ENCODE data around the gene C13orf46. TPM values are rescaled to one million over a fixed set of nuclear protein-coding genes. Genes with fewer than 3 reads are reported as not detected.
"Not testable (repeated sequence)": the region's sequence is repeated elsewhere in the genome, so short reads cannot be mapped to it uniquely, and the experiment has no call there.

C13orf46 gene
- polyA plus RNA-seq, 1 experiment: 0.35 TPM

GRCh38 chr13:113917096-113917495, 56.8 kb downstream of the C13orf46 start:
- POLR2A ChIA-PET: no interaction called here
- no peak for TF ChIP-seq CTCF (IDR thresholded peaks at IDR 0.05; ENCODE audit: low read depth, low read length)
- CTCF ChIA-PET: no interaction called here
- Histone ChIP-seq H3K27ac (ENCODE audit: low read depth, low read length) (no peak overlapping the region), H3K9me3 (ENCODE audit: control insufficient read depth, insufficient read depth, low read length) (peaks cover 61% of the 10 kb centered on the region), H3K4me3 (ENCODE audit: low read depth, low read length) (no peak overlapping the region), H3K27me3 (ENCODE audit: control insufficient read depth, insufficient read depth, low read length) (no peaks in the 10 kb centered on the region)
- no peak for DNase-seq (ENCODE audit: low read depth, low spot score)

GRCh38 chr13:113916330-113916815, 57.5 kb downstream of the C13orf46 start:
- no peak for DNase-seq (ENCODE audit: low read depth, low spot score)
- no peak overlapping the region for H3K4me3 ChIP-seq (ENCODE audit: low read depth, low read length)
- POLR2A ChIA-PET: no interaction called here
- H3K27ac ChIP-seq (ENCODE audit: low read depth, low read length): no peak overlapping the region
- no peak for TF ChIP-seq CTCF (IDR thresholded peaks at IDR 0.05; ENCODE audit: low read depth, low read length)
- CTCF ChIA-PET: no interaction called here
- no peaks in the 10 kb centered on the region for H3K27me3 ChIP-seq (ENCODE audit: control insufficient read depth, insufficient read depth, low read length)
- H3K9me3 ChIP-seq (ENCODE audit: control insufficient read depth, insufficient read depth, low read length): peaks cover 54% of the 10 kb centered on the region

- no peak overlapping the region for H3K4me3 ChIP-seq (ENCODE audit: low read depth, low read length)
- no peaks in the 10 kb centered on the region for H3K27me3 ChIP-seq (ENCODE audit: control insufficient read depth, insufficient read depth, low read length)
- H3K9me3 ChIP-seq (ENCODE audit: control insufficient read depth, insufficient read depth, low read length): peaks cover 50% of the 10 kb centered on the region
- ChIA-PET CTCF (no interaction called here), POLR2A (no interaction called here)
- no peak for TF ChIP-seq CTCF (IDR thresholded peaks at IDR 0.05; ENCODE audit: low read depth, low read length)
- no peak for DNase-seq (ENCODE audit: low read depth, low spot score)
- no peak overlapping the region for H3K27ac ChIP-seq (ENCODE audit: low read depth, low read length)
Observed at GRCh38 chr13:113915786-113916329, 58.0 kb downstream of the C13orf46 start.

- no peak overlapping the region for H3K27ac ChIP-seq (ENCODE audit: low read depth, low read length)
- no peak overlapping the region for H3K4me3 ChIP-seq (ENCODE audit: low read depth, low read length)
- DNase-seq (ENCODE audit: low read depth, low spot score): no peak
- TF ChIP-seq CTCF (IDR thresholded peaks at IDR 0.05; ENCODE audit: low read depth, low read length): no peak
- ChIA-PET CTCF (no interaction called here), POLR2A (no interaction called here)
- no peaks in the 10 kb centered on the region for H3K27me3 ChIP-seq (ENCODE audit: control insufficient read depth, insufficient read depth, low read length)
- peaks cover 46% of the 10 kb centered on the region for H3K9me3 ChIP-seq (ENCODE audit: control insufficient read depth, insufficient read depth, low read length)
Observed at GRCh38 chr13:113915012-113915763, 58.7 kb downstream of the C13orf46 start.

- no peak overlapping the region for H3K27ac ChIP-seq (ENCODE audit: low read depth, low read length)
- TF ChIP-seq CTCF (IDR thresholded peaks at IDR 0.05; ENCODE audit: low read depth, low read length): no peak
- H3K27me3 ChIP-seq (ENCODE audit: control insufficient read depth, insufficient read depth, low read length): no peaks in the 10 kb centered on the region
- ChIA-PET POLR2A (no interaction called here), CTCF (no interaction called here)
- no peak for DNase-seq (ENCODE audit: low read depth, low spot score)
- peaks cover 43% of the 10 kb centered on the region for H3K9me3 ChIP-seq (ENCODE audit: control insufficient read depth, insufficient read depth, low read length)
- H3K4me3 ChIP-seq (ENCODE audit: low read depth, low read length): no peak overlapping the region
Observed at GRCh38 chr13:113914333-113915011, 59.4 kb downstream of the C13orf46 start.

- CTCF ChIA-PET; H3K27ac ChIP-seq (ENCODE audit: low read depth, low read length); DNase-seq (ENCODE audit: low read depth, low spot score); H3K27me3 ChIP-seq (ENCODE audit: control insufficient read depth, insufficient read depth, low read length); H3K4me3 ChIP-seq (ENCODE audit: low read depth, low read length); POLR2A ChIA-PET: not testable (repeated sequence)
- H3K9me3 ChIP-seq (ENCODE audit: control insufficient read depth, insufficient read depth, low read length): peaks cover 38% of the 10 kb centered on the region
Observed at GRCh38 chr13:113913838-113914237, 60.0 kb downstream of the C13orf46 start.

- H3K27ac ChIP-seq (ENCODE audit: low read depth, low read length); H3K4me3 ChIP-seq (ENCODE audit: low read depth, low read length); POLR2A ChIA-PET; CTCF ChIA-PET; H3K27me3 ChIP-seq (ENCODE audit: control insufficient read depth, insufficient read depth, low read length); DNase-seq (ENCODE audit: low read depth, low spot score): not testable (repeated sequence)
- H3K9me3 ChIP-seq (ENCODE audit: control insufficient read depth, insufficient read depth, low read length): peaks cover 34% of the 10 kb centered on the region
Observed at GRCh38 chr13:113913408-113913807, 60.5 kb downstream of the C13orf46 start.

Measured in AG04450 (cell line).